Measurements from ENCODE around the gene PDGFRA.

DNA sequence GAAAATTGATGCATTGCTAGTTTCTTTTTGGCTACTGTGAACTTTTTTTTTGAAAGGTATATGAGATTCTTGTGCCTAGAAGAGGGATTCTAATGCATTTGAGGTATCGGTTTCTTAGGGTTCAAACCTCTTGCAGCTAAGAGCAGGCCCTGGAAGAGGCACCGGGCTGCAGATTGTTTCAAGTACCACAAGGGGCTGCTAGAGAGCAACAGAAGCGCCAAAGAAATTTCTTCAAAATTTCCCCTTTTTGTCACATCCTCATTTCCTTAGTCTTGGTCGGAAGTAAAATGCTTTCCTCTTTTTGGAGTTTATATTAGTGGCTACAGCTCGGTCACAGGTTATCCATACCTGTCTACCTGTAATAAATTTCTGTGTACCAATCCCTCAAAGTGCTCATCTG is 89.8 kb downstream of the PDGFRA start:
- TF ChIP-seq SP2 (tag by site-specific recombination; IDR thresholded peaks at IDR 0.05) (no peak), ZNF174 (tag by site-specific recombination; IDR thresholded peaks at IDR 0.05) (no peak), ZNF707 (tag by site-specific recombination; IDR thresholded peaks at IDR 0.05) (no peak), GFI1B (tag by site-specific recombination; IDR thresholded peaks at IDR 0.05) (no peak), ZNF629 (tag by site-specific recombination; IDR thresholded peaks at IDR 0.05) (no peak), ZNF843 (tag by site-specific recombination; IDR thresholded peaks at IDR 0.05) (no peak), TCF7L2 (IDR thresholded peaks at IDR 0.05; ENCODE audit: borderline replicate concordance, low read depth, low read length) (no peak), ZNF76 (tag by site-specific recombination; IDR thresholded peaks at IDR 0.05; ENCODE audit: borderline replicate concordance, low read depth) (no peak)
- TF ChIP-seq, protein P1, sequence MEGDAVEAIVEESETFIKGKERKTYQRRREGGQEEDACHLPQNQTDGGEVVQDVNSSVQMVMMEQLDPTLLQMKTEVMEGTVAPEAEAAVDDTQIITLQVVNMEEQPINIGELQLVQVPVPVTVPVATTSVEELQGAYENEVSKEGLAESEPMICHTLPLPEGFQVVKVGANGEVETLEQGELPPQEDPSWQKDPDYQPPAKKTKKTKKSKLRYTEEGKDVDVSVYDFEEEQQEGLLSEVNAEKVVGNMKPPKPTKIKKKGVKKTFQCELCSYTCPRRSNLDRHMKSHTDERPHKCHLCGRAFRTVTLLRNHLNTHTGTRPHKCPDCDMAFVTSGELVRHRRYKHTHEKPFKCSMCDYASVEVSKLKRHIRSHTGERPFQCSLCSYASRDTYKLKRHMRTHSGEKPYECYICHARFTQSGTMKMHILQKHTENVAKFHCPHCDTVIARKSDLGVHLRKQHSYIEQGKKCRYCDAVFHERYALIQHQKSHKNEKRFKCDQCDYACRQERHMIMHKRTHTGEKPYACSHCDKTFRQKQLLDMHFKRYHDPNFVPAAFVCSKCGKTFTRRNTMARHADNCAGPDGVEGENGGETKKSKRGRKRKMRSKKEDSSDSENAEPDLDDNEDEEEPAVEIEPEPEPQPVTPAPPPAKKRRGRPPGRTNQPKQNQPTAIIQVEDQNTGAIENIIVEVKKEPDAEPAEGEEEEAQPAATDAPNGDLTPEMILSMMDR (tag by site-specific recombination; IDR thresholded peaks at IDR 0.05): no peak
- TF ChIP-seq, protein P2, sequence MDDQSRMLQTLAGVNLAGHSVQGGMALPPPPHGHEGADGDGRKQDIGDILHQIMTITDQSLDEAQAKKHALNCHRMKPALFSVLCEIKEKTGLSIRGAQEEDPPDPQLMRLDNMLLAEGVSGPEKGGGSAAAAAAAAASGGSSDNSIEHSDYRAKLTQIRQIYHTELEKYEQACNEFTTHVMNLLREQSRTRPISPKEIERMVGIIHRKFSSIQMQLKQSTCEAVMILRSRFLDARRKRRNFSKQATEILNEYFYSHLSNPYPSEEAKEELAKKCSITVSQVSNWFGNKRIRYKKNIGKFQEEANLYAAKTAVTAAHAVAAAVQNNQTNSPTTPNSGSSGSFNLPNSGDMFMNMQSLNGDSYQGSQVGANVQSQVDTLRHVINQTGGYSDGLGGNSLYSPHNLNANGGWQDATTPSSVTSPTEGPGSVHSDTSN (CRISPR knock-in tag; IDR thresholded peaks at IDR 0.05): no peak
- TF ChIP-seq, protein P3, sequence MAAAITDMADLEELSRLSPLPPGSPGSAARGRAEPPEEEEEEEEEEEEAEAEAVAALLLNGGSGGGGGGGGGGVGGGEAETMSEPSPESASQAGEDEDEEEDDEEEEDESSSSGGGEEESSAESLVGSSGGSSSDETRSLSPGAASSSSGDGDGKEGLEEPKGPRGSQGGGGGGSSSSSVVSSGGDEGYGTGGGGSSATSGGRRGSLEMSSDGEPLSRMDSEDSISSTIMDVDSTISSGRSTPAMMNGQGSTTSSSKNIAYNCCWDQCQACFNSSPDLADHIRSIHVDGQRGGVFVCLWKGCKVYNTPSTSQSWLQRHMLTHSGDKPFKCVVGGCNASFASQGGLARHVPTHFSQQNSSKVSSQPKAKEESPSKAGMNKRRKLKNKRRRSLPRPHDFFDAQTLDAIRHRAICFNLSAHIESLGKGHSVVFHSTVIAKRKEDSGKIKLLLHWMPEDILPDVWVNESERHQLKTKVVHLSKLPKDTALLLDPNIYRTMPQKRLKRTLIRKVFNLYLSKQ (tag by site-specific recombination; IDR thresholded peaks at IDR 0.05; ENCODE audit: borderline replicate concordance): no peak
- TF ChIP-seq, protein P4, sequence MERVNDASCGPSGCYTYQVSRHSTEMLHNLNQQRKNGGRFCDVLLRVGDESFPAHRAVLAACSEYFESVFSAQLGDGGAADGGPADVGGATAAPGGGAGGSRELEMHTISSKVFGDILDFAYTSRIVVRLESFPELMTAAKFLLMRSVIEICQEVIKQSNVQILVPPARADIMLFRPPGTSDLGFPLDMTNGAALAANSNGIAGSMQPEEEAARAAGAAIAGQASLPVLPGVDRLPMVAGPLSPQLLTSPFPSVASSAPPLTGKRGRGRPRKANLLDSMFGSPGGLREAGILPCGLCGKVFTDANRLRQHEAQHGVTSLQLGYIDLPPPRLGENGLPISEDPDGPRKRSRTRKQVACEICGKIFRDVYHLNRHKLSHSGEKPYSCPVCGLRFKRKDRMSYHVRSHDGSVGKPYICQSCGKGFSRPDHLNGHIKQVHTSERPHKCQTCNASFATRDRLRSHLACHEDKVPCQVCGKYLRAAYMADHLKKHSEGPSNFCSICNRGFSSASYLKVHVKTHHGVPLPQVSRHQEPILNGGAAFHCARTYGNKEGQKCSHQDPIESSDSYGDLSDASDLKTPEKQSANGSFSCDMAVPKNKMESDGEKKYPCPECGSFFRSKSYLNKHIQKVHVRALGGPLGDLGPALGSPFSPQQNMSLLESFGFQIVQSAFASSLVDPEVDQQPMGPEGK (tag by site-specific recombination; IDR thresholded peaks at IDR 0.05): no peak
- TF ChIP-seq, protein P5, sequence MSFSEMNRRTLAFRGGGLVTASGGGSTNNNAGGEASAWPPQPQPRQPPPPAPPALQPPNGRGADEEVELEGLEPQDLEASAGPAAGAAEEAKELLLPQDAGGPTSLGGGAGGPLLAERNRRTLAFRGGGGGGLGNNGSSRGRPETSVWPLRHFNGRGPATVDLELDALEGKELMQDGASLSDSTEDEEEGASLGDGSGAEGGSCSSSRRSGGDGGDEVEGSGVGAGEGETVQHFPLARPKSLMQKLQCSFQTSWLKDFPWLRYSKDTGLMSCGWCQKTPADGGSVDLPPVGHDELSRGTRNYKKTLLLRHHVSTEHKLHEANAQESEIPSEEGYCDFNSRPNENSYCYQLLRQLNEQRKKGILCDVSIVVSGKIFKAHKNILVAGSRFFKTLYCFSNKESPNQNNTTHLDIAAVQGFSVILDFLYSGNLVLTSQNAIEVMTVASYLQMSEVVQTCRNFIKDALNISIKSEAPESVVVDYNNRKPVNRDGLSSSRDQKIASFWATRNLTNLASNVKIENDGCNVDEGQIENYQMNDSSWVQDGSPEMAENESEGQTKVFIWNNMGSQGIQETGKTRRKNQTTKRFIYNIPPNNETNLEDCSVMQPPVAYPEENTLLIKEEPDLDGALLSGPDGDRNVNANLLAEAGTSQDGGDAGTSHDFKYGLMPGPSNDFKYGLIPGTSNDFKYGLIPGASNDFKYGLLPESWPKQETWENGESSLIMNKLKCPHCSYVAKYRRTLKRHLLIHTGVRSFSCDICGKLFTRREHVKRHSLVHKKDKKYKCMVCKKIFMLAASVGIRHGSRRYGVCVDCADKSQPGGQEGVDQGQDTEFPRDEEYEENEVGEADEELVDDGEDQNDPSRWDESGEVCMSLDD (tag by site-specific recombination; IDR thresholded peaks at IDR 0.05): no peak

Measured in HEK293 (cell line).